ENCODE measurements around the gene NPPC. TPM values are rescaled to one million over a fixed set of nuclear protein-coding genes. Genes with fewer than 3 reads are reported as not detected.

The NPPC gene
- total and polyA plus RNA-seq, 2 of the 8 experiments (the other 6 are each of a cell fraction or from before 2014, with no cell fraction given): 1.3 to 4.7 TPM

- WGBS, 2 experiments (ENCODE audit: extremely low coverage in 1 of 2, insufficient coverage in 1 of 2, insufficient read length in 1 of 2, insufficient replicate concordance in 2 of 2, low coverage in 1 of 2, low lambda C conversion rate in 2 of 2, missing lambda C conversion rate in 1 of 2): 80% methylated on average over 24 of the region's 24 CpGs; no CpG with 5 or more reads in 1 of the 2 experiments
- H3K9me3 ChIP-seq (ENCODE audit: insufficient read depth in 2 of 2, low read depth in 1 of 2, low read length in 1 of 2): no peaks in the 10 kb centered on the region
- H3K4me1 ChIP-seq (replicated peaks in 1 of 4; ENCODE audit: control insufficient read depth in 3 of 4, insufficient read depth in 4 of 4, low read length in 3 of 4): peaks cover 3 to 20% (median 13%) of the 10 kb centered on the region in 4 experiments
- peak overlapping the region; percentile 52; the same call in 1 of the 2 replicates for H2BK12ac ChIP-seq (ENCODE audit: low read depth, low read length)
- H2BK5ac ChIP-seq (ENCODE audit: low read depth, low read length): no peak overlapping the region
- no peaks in the 10 kb centered on the region for H3K79me2 ChIP-seq (ENCODE audit: control insufficient read depth in 1 of 2, insufficient read depth in 2 of 2, low read length in 2 of 2)
- H3K23ac ChIP-seq (ENCODE audit: insufficient read length): no peak overlapping the region
- 0 out of 2 replicates have a peak overlapping the region, but pooled peaks have one; percentile 61 for H2BK15ac ChIP-seq (ENCODE audit: low read length)
- no peak overlapping the region for H3K18ac ChIP-seq (ENCODE audit: extremely low read depth, low read length)
- no peak overlapping the region for H2AK5ac ChIP-seq (ENCODE audit: low read depth, low read length)
- H4K91ac ChIP-seq (replicated peaks; ENCODE audit: insufficient read length, low read length): no peak overlapping the region
- H2BK120ac ChIP-seq (replicated peaks; ENCODE audit: low read depth, low read length): no peak overlapping the region
- no peak for DNase-seq (ENCODE audit: low read depth in 1 of 2, low spot score in 2 of 2)
- no peak overlapping the region for H3K56ac ChIP-seq (replicated peaks; ENCODE audit: insufficient read length, low read depth, low read length)
- peaks cover 20% of the 10 kb centered on the region for H3K23me2 ChIP-seq (ENCODE audit: low read depth, low read length)
- POLR2A ChIA-PET (ENCODE audit: partially characterized antibody): interaction anchor here (0.6 to 2.5 kb wide), 5 partner anchors 11 to 445 kb away, joined by 3 to 10 read pairs (median 4); no protein-coding TSS in a partner anchor
- H4K20me1 ChIP-seq (replicated peaks in 1 of 2; ENCODE audit: control insufficient read depth in 1 of 2, insufficient read depth in 2 of 2, low read length in 2 of 2): peaks cover 0 to 2% of the 10 kb centered on the region in 2 experiments
- H3K4ac ChIP-seq (replicated peaks; ENCODE audit: insufficient read length, low read depth, low read length): no peak overlapping the region
- no peaks in the 10 kb centered on the region for H3K36me3 ChIP-seq (ENCODE audit: control insufficient read depth in 2 of 4, insufficient read depth in 4 of 4, low read length in 3 of 4)
- H3K4me2 ChIP-seq (ENCODE audit: insufficient read depth in 1 of 2, low read depth in 2 of 2, low read length in 2 of 2): peak overlapping the region; percentile 80 to 100
- no peak overlapping the region for H2BK20ac ChIP-seq (ENCODE audit: low read length)
- peaks cover 24 to 53% (median 43%) of the 10 kb centered on the region in 4 experiments for H3K27me3 ChIP-seq (replicated peaks in 1 of 4; ENCODE audit: control insufficient read depth in 3 of 4, extremely low read depth in 1 of 4, insufficient read depth in 3 of 4, low read length in 3 of 4)
- no peak overlapping the region for H2AFZ ChIP-seq (ENCODE audit: low read length)
- H3K9ac ChIP-seq (replicated peaks in 1 of 4; ENCODE audit: extremely low read depth in 1 of 4, low read depth in 3 of 4, low read length in 3 of 4): no peak overlapping the region
- H3K14ac ChIP-seq (ENCODE audit: insufficient read length): no peak overlapping the region
- TF ChIP-seq SIN3A (conservative IDR thresholded peaks at IDR 0.05 in 1 of 2, IDR thresholded peaks at IDR 0.05 in 1 of 2; ENCODE audit: low read depth in 1 of 2, low read length in 2 of 2): 0 out of 4 replicates have a peak, but pooled peaks of 1 of the 2 experiments have one; percentile 22
- TF ChIP-seq E2F6 (IDR thresholded peaks at IDR 0.05): peak; percentile 68
- no peak for TF ChIP-seq CHD1 (IDR thresholded peaks at IDR 0.05; ENCODE audit: low read depth, low read length)
- TF ChIP-seq MAX (IDR thresholded peaks at IDR 0.05): peak; percentile 63
- H3K27ac ChIP-seq (ENCODE audit: low read depth, low read length): no peak overlapping the region
- no peak overlapping the region for H3K4me3 ChIP-seq (ENCODE audit: extremely low read depth in 1 of 4, insufficient read depth in 2 of 4, low read depth in 3 of 4, low read length in 4 of 4)
- no peak for FAIRE-seq
- no peak overlapping the region for H4K5ac ChIP-seq (ENCODE audit: insufficient read length, low read depth, low read length)
- CTCF ChIA-PET (ENCODE audit: partially characterized antibody): interaction anchor here (0.7 to 17.2 kb wide), 36 partner anchors 7 to 513 kb away, joined by 3 to 220 read pairs (median 4); no protein-coding TSS in a partner anchor
- H4K8ac ChIP-seq (ENCODE audit: extremely low read depth, insufficient read depth, low read length): no peak overlapping the region
- no peaks in the 10 kb centered on the region for H3K79me1 ChIP-seq (ENCODE audit: low read depth, low read length)
Observed at GRCh38 chr2:231923951-231924888, 2.0 kb downstream of the NPPC start.

All from H1 (cell line).